Activated naive CD8-positive, alpha-beta T cell treated with anti-CD3 and anti-CD28 coated beads, Interleukin-2, amount 50 U/mL, for 24 hours (primary cell): ENCODE data around the gene NFXL1.

ENCODE experiments used
- ATAC-seq: fragments of 150-1000 bp; cut with Tn5 transposase; one replicate; pipeline ENCODE4 v1.10.0; 2021
- DNase-seq: peaks from one replicate; pipeline ENCODE4 v3.0.0; 2021
- H3K27ac Mint-ChIP-seq: one replicate; pipeline ENCODE4 v1.8.0; 2021; ENCODE audit warnings: mild to moderate bottlenecking, mixed read lengths
- H3K27me3 Mint-ChIP-seq: one replicate; pipeline ENCODE4 v1.8.0; 2021; ENCODE audit warnings: mixed read lengths
- H3K36me3 Mint-ChIP-seq: one replicate; pipeline ENCODE4 v1.8.0; 2021; ENCODE audit warnings: low read depth, mixed read lengths
- H3K4me1 Mint-ChIP-seq: one replicate; pipeline ENCODE4 v1.8.0; 2021; ENCODE audit warnings: mixed read lengths
- H3K4me3 Mint-ChIP-seq: one replicate; pipeline ENCODE4 v1.8.0; 2021; ENCODE audit warnings: mild to moderate bottlenecking, moderate library complexity, mixed read lengths
- H3K9me3 Mint-ChIP-seq: one replicate; pipeline ENCODE4 v1.8.0; 2021; ENCODE audit warnings: mixed read lengths

Gene NFXL1

GRCh38 chr4:47831026-47831679 lies 83.2 kb downstream of the NFXL1 start:
- ATAC-seq (no peak), DNase-seq (no peak)
- peaks cover 13% of the 10 kb centered on the region for H3K27me3 Mint-ChIP-seq
- no peaks in the 10 kb centered on the region for H3K36me3 Mint-ChIP-seq
- H3K4me1 Mint-ChIP-seq, result peaks cover 20% of the 10 kb centered on the region
- no peak overlapping the region for H3K4me3 Mint-ChIP-seq
- H3K27ac Mint-ChIP-seq, result no peak overlapping the region
- H3K9me3 Mint-ChIP-seq, result peaks cover 4% of the 10 kb centered on the region

DNA sequence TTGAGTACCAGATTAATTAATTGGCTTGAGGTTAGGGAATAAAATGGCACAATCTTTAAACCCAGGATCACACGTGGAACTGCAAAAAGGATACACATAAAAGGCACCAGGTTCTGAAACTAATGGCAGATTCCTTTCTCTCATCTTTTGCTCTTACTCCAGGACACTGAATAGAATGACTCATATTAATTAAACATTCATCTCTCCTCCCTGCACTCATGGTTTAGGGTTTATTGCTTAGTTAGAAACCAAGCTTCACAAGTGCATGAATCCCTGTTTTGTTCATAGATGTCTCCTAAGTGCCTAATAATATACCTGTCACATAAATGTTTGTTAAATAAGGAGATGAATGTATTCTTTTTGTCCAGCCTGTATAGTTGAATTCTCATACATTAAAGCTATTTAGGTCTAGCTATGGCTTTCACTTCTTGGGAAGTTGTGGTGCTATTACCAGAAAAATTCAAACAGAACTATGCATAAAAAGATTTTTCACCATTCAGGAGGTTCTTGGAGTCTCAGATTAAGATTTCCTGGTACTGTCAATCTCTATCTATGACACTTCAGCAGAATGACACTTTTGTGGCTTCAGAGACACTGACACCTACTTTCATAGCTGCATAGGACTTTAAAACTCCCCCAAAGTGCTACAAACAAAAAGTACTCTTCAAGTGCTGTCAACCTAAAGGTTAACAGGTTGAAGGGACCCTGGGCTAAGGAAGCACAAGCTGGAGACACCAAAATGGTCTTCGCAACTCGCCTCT lies 83.9 kb downstream of the NFXL1 start:
- no peak overlapping the region for H3K27ac Mint-ChIP-seq
- H3K4me1 Mint-ChIP-seq, result peaks cover 15% of the 10 kb centered on the region
- H3K9me3 Mint-ChIP-seq, result peaks cover 4% of the 10 kb centered on the region
- H3K36me3 Mint-ChIP-seq, result no peaks in the 10 kb centered on the region
- peaks cover 8% of the 10 kb centered on the region for H3K27me3 Mint-ChIP-seq
- no peak for DNase-seq
- no peak overlapping the region for H3K4me3 Mint-ChIP-seq
- ATAC-seq, result no peak

DNA sequence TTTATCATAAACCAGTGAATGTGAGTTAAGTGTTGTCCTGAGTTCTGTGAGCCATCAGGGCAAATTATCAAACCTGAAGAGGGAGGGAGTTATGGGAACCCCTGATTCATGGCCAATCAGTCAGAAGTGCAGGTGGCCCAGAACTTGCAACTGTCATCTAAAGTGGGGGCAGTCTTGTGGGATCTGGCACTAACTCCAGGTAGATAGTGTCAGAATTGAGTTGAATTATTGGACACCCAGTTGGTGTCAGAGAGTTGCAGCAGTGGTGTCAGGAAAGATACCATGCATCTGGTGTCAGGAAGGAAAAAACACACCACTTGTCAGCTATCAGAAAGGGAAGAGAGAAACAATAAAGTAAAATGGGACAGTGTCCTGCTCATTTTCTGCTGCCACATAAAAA lies 84.9 kb downstream of the NFXL1 start:
- no peak for ATAC-seq
- H3K27me3 Mint-ChIP-seq, result peaks cover 5% of the 10 kb centered on the region
- H3K27ac Mint-ChIP-seq, result no peak overlapping the region
- H3K9me3 Mint-ChIP-seq, result peaks cover 4% of the 10 kb centered on the region
- H3K4me3 Mint-ChIP-seq, result no peak overlapping the region
- DNase-seq, result no peak
- H3K36me3 Mint-ChIP-seq, result no peaks in the 10 kb centered on the region
- H3K4me1 Mint-ChIP-seq, result peaks cover 13% of the 10 kb centered on the region

DNA sequence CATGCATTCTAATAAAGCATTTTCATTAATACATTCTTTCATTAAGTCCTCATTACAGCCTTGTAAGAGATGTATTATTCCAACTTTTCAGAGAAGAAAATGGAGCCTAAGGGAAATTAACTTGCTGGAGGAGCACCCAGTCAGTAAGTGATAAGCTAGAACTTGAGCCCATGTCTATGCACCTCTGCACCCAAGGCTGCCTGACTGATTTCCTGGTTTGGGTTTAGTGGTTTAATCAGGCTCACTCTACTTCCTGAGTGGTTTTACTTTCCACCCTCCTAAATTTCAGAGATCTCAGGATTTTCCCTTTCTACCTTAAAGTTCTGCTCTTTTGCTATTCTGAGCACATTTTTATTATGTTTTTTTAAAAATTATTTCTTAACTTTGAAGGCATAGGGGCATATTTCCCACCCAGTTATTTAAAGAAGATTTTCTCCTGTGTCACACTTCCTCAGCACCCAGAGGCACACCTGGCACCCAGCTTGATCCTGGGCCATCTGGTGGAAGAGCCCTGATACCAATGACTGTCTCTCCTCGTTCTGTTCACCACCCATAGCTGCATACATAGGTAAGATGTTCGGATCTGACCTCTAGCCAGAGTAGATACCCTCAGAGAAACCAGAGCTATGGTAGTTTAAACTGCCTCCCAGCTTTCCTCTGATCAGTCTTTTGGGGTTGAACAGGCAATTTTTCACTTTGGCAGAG lies 86.9 kb downstream of the NFXL1 start:
- H3K9me3 Mint-ChIP-seq, result no peaks in the 10 kb centered on the region
- no peaks in the 10 kb centered on the region for H3K36me3 Mint-ChIP-seq
- DNase-seq (no peak), ATAC-seq (no peak)
- no peak overlapping the region for H3K4me3 Mint-ChIP-seq
- H3K27ac Mint-ChIP-seq, result no peak overlapping the region
- H3K4me1 Mint-ChIP-seq, result peaks cover 13% of the 10 kb centered on the region
- H3K27me3 Mint-ChIP-seq, result no peaks in the 10 kb centered on the region

DNA sequence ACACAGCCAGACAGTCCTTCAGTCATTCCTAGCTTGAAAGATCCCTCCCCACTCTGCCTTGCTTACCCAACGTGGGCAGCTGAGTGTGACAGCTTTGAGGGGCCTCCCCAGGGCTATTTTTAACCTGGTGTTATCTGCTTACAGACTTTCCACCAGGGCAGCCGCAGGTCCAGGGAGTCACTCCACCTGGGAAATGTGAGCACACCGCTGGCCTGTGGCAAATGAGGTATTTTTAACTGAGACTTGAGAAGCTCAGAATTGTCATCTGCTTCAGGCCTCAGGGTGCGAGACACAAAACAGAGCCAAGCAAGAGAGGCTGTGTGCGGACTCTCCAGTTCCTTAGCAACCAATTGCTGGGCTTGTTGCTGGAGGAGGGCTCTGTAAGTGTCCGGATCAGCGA lies 89.5 kb downstream of the NFXL1 start:
- DNase-seq (no peak), ATAC-seq (no peak)
- no peak overlapping the region for H3K4me3 Mint-ChIP-seq
- no peaks in the 10 kb centered on the region for H3K27me3 Mint-ChIP-seq
- peaks cover 13% of the 10 kb centered on the region for H3K4me1 Mint-ChIP-seq
- H3K36me3 Mint-ChIP-seq, result no peaks in the 10 kb centered on the region
- H3K9me3 Mint-ChIP-seq, result no peaks in the 10 kb centered on the region
- no peak overlapping the region for H3K27ac Mint-ChIP-seq

DNA sequence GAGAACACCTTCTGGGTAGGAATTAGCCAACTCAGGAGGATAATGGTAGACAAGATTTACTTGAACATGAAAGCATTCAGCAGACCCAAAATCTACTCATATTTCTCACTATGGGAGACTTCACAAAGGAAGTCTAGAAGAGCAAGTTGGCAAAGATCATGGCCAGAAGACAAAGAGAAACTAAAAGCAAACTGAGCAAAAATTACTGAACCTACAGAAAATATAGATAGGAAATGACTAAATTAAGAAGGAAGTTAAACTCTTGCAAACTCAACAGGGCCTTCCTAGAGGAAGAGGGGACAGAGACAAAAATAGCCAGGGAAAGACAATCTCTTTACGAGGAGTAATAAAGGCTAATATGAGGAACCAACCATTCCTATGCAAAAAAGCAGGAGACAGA lies 95.2 kb downstream of the NFXL1 start:
- Mint-ChIP-seq H3K36me3 (no peaks in the 10 kb centered on the region), H3K4me1 (no peaks in the 10 kb centered on the region)

DNA sequence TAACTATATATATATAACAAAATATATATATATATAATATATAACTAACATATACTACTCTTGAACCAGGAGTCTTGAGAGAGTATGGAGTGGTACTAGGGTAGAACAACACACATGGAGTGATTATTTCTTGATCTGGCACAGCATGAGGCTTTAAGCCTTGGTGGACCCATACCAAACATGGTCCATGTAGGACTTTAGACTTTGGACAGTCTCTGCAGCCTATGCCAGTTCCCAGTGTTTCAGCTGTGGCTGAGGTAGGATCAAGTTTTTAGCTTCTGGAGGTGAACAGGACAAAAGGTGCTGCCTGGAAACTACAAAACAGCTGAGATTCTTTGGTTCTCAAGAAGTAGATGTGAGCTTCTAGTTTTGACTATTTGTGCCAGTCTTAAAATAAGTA lies 97.1 kb downstream of the NFXL1 start:
- H3K4me1 Mint-ChIP-seq, result no peaks in the 10 kb centered on the region
- H3K9me3 Mint-ChIP-seq, result no peaks in the 10 kb centered on the region
- DNase-seq (no peak), ATAC-seq (no peak)
- H3K36me3 Mint-ChIP-seq, result no peaks in the 10 kb centered on the region
- H3K4me3 Mint-ChIP-seq, result no peak overlapping the region
- H3K27ac Mint-ChIP-seq, result no peak overlapping the region
- H3K27me3 Mint-ChIP-seq, result peaks cover 4% of the 10 kb centered on the region

More for the DNA sequence above, 95.2 kb downstream of the NFXL1 start:
- Mint-ChIP-seq H3K27me3 (no peaks in the 10 kb centered on the region), H3K9me3 (no peaks in the 10 kb centered on the region), H3K4me3 (no peak overlapping the region), H3K27ac (no peak overlapping the region)
- DNase-seq, result no peak
- ATAC-seq, result no peak

DNA sequence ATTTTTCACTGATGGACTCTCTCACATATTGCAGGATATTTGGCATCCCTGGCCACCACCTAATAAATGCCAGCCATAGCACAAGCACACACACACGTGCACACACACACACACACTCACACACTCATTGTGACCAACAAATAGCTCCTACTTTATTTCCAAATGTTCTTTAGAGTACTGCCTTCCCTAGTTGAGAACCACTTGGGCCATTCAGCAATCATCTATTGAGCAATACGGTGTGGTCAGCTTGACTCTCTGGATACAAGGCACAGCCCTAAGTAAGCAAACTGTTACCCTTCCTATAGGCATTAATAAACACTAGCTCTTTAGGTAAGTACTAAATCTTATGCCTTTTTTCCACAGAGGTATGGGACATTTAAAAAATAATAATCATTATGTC lies 97.6 kb downstream of the NFXL1 start:
- no peak for DNase-seq
- Mint-ChIP-seq H3K9me3 (no peaks in the 10 kb centered on the region), H3K27ac (no peak overlapping the region), H3K4me3 (no peak overlapping the region), H3K36me3 (no peaks in the 10 kb centered on the region), H3K27me3 (peaks cover 4% of the 10 kb centered on the region), H3K4me1 (no peaks in the 10 kb centered on the region)
- no peak for ATAC-seq

- Mint-ChIP-seq H3K27ac (no peak overlapping the region), H3K4me1 (no peaks in the 10 kb centered on the region), H3K4me3 (no peak overlapping the region), H3K36me3 (no peaks in the 10 kb centered on the region), H3K9me3 (no peaks in the 10 kb centered on the region), H3K27me3 (peaks cover 8% of the 10 kb centered on the region)
- ATAC-seq (no peak), DNase-seq (no peak)
Observed at GRCh38 chr4:47814618-47815295, 99.6 kb downstream of the NFXL1 start.

GRCh38 chr4:47809654-47810203 lies 104.7 kb downstream of the NFXL1 start:
- Mint-ChIP-seq H3K9me3 (no peaks in the 10 kb centered on the region), H3K4me1 (no peaks in the 10 kb centered on the region), H3K27me3 (peaks cover 11% of the 10 kb centered on the region), H3K4me3 (no peak overlapping the region), H3K27ac (no peak overlapping the region), H3K36me3 (no peaks in the 10 kb centered on the region)
- DNase-seq (no peak), ATAC-seq (no peak)

DNA sequence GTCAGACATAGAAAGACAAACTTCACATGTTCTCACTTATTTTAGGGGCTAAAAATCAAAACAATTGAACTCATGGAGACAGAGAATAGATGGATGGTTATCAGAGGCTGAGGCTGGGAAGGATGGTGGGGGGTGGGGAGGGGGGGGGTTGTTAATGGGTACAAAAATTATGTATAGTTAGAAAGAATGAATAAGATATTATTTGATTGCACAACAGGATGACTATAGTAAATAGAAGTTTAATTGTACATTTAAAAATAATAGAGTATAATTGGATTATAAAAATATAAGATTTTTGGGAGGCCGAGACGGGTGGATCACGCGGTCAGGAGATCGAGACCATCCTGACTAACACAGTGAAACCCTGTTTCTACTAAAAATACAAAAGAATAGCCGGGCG lies 109.8 kb downstream of the NFXL1 start:
- no peak overlapping the region for H3K4me3 Mint-ChIP-seq
- ATAC-seq, result no peak
- H3K4me1 Mint-ChIP-seq, result no peaks in the 10 kb centered on the region
- H3K27me3 Mint-ChIP-seq, result peaks cover 3% of the 10 kb centered on the region
- H3K36me3 Mint-ChIP-seq, result no peaks in the 10 kb centered on the region
- DNase-seq, result no peak
- H3K9me3 Mint-ChIP-seq, result no peaks in the 10 kb centered on the region
- no peak overlapping the region for H3K27ac Mint-ChIP-seq

DNA sequence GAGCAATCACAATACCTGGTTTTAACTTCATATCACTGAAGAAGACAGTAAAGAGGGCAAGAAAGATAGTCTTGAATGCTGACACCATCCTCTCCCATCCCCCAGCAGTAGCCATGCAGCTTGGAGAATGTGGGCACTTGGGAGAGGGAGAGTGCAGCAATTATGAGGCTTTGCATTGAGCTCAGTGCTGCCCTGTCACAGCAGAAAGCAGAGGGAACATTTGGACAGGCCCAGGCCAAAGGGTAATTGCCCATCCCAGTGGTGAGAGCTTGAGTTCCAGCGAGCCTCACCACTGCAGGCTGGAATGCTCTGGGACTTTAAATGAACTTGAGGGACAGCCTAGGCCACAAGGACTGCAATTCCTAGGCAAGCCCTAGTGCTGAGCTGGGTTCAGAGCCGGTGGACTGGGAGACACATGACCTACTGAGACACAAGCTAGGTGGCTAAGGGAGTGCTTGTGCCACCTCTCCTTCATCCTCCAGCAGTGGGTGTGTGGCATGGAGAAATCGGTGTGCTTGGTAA lies 112.8 kb downstream of the NFXL1 start:
- H3K27ac Mint-ChIP-seq, result no peak overlapping the region
- no peak overlapping the region for H3K4me3 Mint-ChIP-seq
- no peaks in the 10 kb centered on the region for H3K36me3 Mint-ChIP-seq
- H3K9me3 Mint-ChIP-seq, result no peaks in the 10 kb centered on the region
- peaks cover 3% of the 10 kb centered on the region for H3K27me3 Mint-ChIP-seq
- ATAC-seq (no peak), DNase-seq (no peak)
- no peaks in the 10 kb centered on the region for H3K4me1 Mint-ChIP-seq

DNA sequence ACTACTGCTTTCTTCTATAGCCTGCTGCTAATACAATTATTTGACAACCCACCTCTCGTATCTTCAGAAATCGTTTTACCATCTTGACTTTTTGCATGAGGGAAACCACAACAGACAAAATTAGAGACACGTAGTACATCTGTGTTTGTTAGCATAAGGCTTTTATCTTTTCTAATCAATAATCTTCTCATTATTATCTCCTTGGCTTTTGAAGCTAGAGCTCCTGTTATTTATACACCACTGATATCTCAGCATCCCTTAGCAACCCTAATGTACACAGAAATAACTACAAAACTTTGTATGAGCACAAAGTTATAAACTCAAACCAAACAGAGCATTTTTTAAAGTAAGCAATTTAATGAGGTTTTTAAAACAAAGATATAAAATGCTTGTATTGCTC lies 116.2 kb downstream of the NFXL1 start:
- Mint-ChIP-seq H3K27me3 (no peaks in the 10 kb centered on the region), H3K4me3 (no peak overlapping the region), H3K27ac (no peak overlapping the region), H3K36me3 (no peaks in the 10 kb centered on the region), H3K4me1 (no peaks in the 10 kb centered on the region), H3K9me3 (no peaks in the 10 kb centered on the region)
- DNase-seq (no peak), ATAC-seq (no peak)
